PFSK-1 (cell line): ENCODE measurements around the gene RXFP1.

Experiments
- FOXP2 ChIP-seq: optimal IDR thresholded peaks from 2 replicates; pipeline ENCODE3; 2011; ENCODE audit warnings: borderline replicate concordance, control low read depth, inconsistent platforms; ENCODE audit not compliant: insufficient read depth; ENCODE audit errors: extremely low read length, extremely low read depth
- POLR2AphosphoS5 ChIP-seq: IDR thresholded peaks from 2 replicates; pipeline ENCODE4 v1.6.1; 2012; ENCODE audit warnings: low read depth, mild to moderate bottlenecking, control low read depth, low read length, moderate library complexity
- REST ChIP-seq, 2 experiments: IDR thresholded peaks; 2 replicates each; pipeline versions ENCODE4 v1.6.1 to v1.8.0; 2011 to 2012; ENCODE audit warnings: low read depth in 2 of 2, low read length in 2 of 2, control low read depth in 1 of 2, inconsistent platforms in 1 of 2, mild to moderate bottlenecking in 1 of 2, moderate library complexity in 1 of 2; ENCODE audit not compliant: insufficient read depth in 1 of 2
- SIN3A ChIP-seq: IDR thresholded peaks from 2 replicates; pipeline ENCODE4 v1.6.1; 2012; ENCODE audit warnings: mild to moderate bottlenecking, low read length, moderate library complexity, borderline replicate concordance; ENCODE audit not compliant: insufficient read depth
- TAF1 ChIP-seq: IDR thresholded peaks from 2 replicates; pipeline ENCODE4 v1.6.1; 2012; ENCODE audit warnings: low read length, control low read depth, borderline replicate concordance; ENCODE audit not compliant: insufficient read depth

GRCh38 chr4:158636619-158637018, 114.9 kb downstream of the RXFP1 start:
- no peak for TF ChIP-seq POLR2AphosphoS5
- no peak for TF ChIP-seq SIN3A
- no peak for TF ChIP-seq REST (IDR thresholded peaks at IDR 0.05; ENCODE audit: insufficient read depth in 1 of 2, low read depth in 2 of 2, low read length in 2 of 2)
- no peak for TF ChIP-seq TAF1
- no peak for TF ChIP-seq FOXP2
